HepG2 (cell line): ENCODE data around the gene BMERB1. TPM values are rescaled to one million over a fixed set of nuclear protein-coding genes. Genes with fewer than 3 reads are reported as not detected.
A peak's percentile ranks its signal among the peaks of the same experiment; 100 is the strongest.

Experiments
- ARHGAP35 ChIP-seq: sonication (generic); formaldehyde crosslinking; IDR thresholded peaks from 2 replicates; pipeline ENCODE4 v1.9.0; 2022; ENCODE audit warnings: mild to moderate bottlenecking, inconsistent platforms, moderate library complexity, missing genetic modification reagents, borderline replicate concordance
- ARID4A ChIP-seq: sonication (generic); formaldehyde crosslinking; IDR thresholded peaks from 2 replicates; pipeline ENCODE4 v1.5.0; 2020; ENCODE audit warnings: mild to moderate bottlenecking, missing genetic modification reagents, borderline replicate concordance
- EEA1 ChIP-seq: sonication (generic); formaldehyde crosslinking; IDR thresholded peaks from 2 replicates; pipeline ENCODE4 v1.5.1; 2020; ENCODE audit warnings: mild to moderate bottlenecking, missing genetic modification reagents, borderline replicate concordance
- PHF21A ChIP-seq: sonication (generic); formaldehyde crosslinking; IDR thresholded peaks from 2 replicates; pipeline ENCODE4 v1.5.0; 2020; ENCODE audit warnings: mild to moderate bottlenecking, missing genetic modification reagents
- PREB ChIP-seq: sonication (generic); formaldehyde crosslinking; IDR thresholded peaks from 2 replicates; pipeline ENCODE4 v1.4.0; 2020; ENCODE audit warnings: missing genetic modification reagents
- SNAPC4 ChIP-seq: sonication (generic); formaldehyde crosslinking; IDR thresholded peaks from 2 replicates; pipeline ENCODE4 v1.4.0; 2020; ENCODE audit warnings: mild to moderate bottlenecking, missing genetic modification reagents
- ZBTB37 ChIP-seq: sonication (generic); formaldehyde crosslinking; IDR thresholded peaks from 2 replicates; pipeline ENCODE4 v1.4.0; 2020; ENCODE audit warnings: mild to moderate bottlenecking, missing genetic modification reagents
- ZFP82 ChIP-seq: sonication (generic); formaldehyde crosslinking; IDR thresholded peaks from 2 replicates; pipeline ENCODE4 v1.5.1; 2020; ENCODE audit warnings: mild to moderate bottlenecking, missing genetic modification reagents, borderline replicate concordance
- ZNF205 ChIP-seq: IDR thresholded peaks from 2 replicates; pipeline ENCODE4 v1.6.1; 2018; ENCODE audit warnings: missing biosample characterization, missing genetic modification reagents
- ZNF331 ChIP-seq: sonication (generic); formaldehyde crosslinking; IDR thresholded peaks from 2 replicates; pipeline ENCODE4 v1.4.0; 2020; ENCODE audit warnings: missing genetic modification reagents
- ZNF333 ChIP-seq: sonication (generic); formaldehyde crosslinking; IDR thresholded peaks from 2 replicates; pipeline ENCODE4 v1.4.0; 2020; ENCODE audit warnings: mild to moderate bottlenecking, missing genetic modification reagents, borderline replicate concordance
- ZNF414 ChIP-seq: sonication (generic); formaldehyde crosslinking; IDR thresholded peaks from 2 replicates; pipeline ENCODE4 v1.5.0; 2020; ENCODE audit warnings: missing genetic modification reagents
- polyA plus RNA-seq, 8 experiments: library from polyadenylated mRNA; depleted of rRNA in 3 of 8; stranded (reverse) in 7 of 8; unstranded in 1 of 8; fragments of >200 nt; fragmentation: Illumina TruSeq in 4 of 8; extraction: Trizol in 4 of 8; gene quantifications; 2 replicates each; pipeline versions ENCODE4 v1.2.1 to v1.2.3, GENCODE V29; 2011 to 2016; ENCODE audit warnings: low read depth in 4 of 8, missing spikeins in 1 of 8, mixed read lengths in 1 of 8; ENCODE audit not compliant: insufficient read depth in 1 of 8
- total RNA-seq, 5 experiments: library from RNA; depleted of rRNA; stranded (reverse); fragments of >200 nt; fragmentation: Illumina TruSeq; extraction: Trizol; gene quantifications; 2 replicates each; pipeline ENCODE4 v1.2.3, GENCODE V29; 2016; ENCODE audit warnings: low read depth in 1 of 5

Gene BMERB1
- total and polyA plus RNA-seq, 2 of the 13 experiments (the other 11 are each of a cell fraction or from before 2014, with no cell fraction given), result 1.4 TPM

- peak; percentile 37; the same call in 1 of the 2 replicates for TF ChIP-seq ARID4A (CRISPR knock-in tag)
- TF ChIP-seq ARHGAP35, result no peak
- no peak; the same call in 1 of the 2 replicates for TF ChIP-seq ZNF414 (CRISPR knock-in tag)
- TF ChIP-seq ZNF205 (CRISPR knock-in tag), result peak; percentile 88
- TF ChIP-seq ZBTB37 (CRISPR knock-in tag), result no peak
- TF ChIP-seq EEA1 (CRISPR knock-in tag), result no peak
- no peak for TF ChIP-seq ZNF333 (CRISPR knock-in tag)
- TF ChIP-seq SNAPC4 (CRISPR knock-in tag), result no peak
- no peak for TF ChIP-seq PREB (CRISPR knock-in tag)
- no peak for TF ChIP-seq ZFP82 (CRISPR knock-in tag)
- peak; percentile 36; the same call in 1 of the 2 replicates for TF ChIP-seq ZNF331 (CRISPR knock-in tag)
- peak; percentile 73; the same call in 1 of the 2 replicates for TF ChIP-seq PHF21A (CRISPR knock-in tag)
Measured at GRCh38 chr16:15610369-15610871, 176.0 kb downstream of the BMERB1 start (continued).
